Activated CD8-positive, alpha-beta memory T cell treated with anti-CD3 and anti-CD28 coated beads, Interleukin-2, amount 50 U/mL, for 24 hours (primary cell): ENCODE results near the gene BRAT1.

Source experiments
- DNase-seq: peaks from one replicate; pipeline ENCODE4 v3.0.0-alpha.2; 2020; ENCODE audit errors: extremely low read depth

BRAT1 gene

DNA sequence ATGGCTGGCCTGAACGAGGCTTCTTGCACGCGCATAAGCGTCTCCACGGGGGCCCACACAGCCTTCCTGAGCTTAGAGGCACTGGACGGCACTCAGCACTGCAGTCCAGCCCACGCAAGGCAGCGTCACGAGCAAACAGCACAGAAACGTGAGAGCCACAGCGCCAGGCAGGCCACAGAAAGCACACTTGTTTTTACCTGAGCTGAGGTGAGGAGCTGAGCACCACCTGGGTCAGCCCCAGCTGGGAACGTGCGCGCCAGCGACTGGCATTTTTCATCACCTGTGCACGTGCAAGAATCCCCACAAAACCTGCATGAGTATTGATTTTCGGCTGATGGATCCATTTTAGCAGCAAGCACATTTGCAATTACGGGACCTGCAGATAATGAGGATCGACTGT is 30.1 kb upstream of the BRAT1 start:
- no peak for DNase-seq

DNA sequence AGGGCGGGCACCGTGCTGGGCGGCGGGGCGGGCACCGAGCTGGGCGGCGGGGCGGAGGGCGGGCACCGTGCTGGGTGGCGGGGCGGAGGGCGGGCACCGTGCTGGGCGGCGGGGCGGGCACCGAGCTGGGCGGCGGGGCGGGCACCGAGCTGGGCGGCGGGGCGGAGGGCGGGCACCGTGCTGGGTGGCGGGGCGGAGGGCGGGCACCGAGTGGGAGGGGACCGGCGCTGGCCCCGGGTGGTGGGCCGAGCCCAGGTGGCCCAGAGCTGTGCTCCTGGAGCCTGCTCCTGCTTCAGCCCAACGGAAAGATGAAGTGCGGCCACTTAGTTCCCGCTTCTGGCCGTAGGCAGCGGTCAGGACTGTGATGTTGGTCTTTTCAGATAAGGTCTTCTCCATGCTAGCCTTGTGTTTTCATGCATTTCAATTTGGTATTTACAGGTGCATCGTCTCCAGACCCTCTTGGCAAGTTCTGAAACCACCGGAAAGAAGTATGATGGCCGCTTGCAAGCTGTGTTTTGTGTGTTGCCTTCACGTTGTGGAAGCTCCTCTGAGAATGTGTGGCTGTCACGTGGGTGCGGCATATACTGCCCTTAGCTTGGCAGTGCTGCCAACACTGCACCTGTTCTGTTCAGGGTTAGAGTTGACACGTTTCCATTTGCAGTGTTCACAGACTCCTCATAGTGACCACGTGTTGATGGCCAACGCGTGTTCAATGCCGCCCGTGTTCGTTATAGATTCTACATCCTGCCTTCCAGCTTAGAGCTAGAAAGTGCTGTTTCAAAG is 28.7 kb upstream of the BRAT1 start:
- no peak for DNase-seq

DNA sequence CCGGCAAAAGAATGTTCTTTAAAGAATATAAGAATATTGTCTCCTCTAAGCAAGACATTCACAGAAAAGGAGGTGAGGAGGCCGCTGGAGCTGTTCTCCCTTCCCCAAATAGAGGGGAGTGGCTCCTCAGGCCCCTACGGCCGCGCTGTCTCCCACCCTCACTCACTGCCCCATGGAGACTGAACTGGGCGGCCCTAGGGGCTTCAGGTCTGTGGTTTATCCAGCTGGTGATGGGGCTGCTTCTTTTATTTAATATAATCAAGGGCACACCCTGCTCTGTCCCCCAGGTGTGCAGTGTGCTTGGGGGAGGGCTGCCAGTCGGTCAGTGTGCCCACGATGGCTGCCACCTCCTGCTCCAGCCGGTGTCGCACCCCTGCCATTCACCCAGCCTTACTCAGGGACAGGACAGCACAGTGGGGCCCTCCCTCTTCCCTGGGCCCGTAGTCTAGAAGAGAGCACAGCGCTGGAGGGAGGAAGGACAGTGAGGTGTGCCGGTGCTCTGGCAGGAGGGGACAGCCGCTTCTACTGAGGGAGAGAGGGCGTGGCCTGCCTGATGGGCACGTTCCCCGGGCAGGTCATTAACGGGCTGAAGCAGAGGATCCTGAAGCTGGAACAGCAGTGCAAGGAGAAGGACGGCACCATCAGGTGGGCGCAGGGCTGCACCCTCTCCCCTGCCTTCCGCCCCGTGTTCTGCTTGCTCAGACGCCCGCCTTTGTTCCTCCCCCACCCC is 26.8 kb upstream of the BRAT1 start:
- no peak for DNase-seq

DNA sequence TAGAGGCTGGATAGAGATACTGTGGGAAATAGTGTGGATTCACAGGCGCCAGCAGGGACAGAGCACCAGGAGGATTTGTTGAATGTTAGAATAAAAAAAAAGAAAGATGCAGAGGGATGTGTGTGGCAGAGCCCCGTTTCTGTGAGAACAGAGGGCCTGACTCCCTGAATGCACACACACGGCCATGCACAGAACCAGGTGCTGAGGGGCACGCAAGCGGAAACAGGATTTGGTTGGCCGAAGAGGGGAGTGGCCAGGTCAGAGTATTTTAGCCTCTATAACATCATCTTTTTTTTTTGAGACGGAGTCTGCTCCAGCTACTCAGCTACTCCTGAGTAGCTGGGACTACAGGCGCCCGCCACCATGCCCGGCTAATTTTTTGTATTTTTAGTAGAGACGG is 25.3 kb upstream of the BRAT1 start:
- no peak for DNase-seq

DNA sequence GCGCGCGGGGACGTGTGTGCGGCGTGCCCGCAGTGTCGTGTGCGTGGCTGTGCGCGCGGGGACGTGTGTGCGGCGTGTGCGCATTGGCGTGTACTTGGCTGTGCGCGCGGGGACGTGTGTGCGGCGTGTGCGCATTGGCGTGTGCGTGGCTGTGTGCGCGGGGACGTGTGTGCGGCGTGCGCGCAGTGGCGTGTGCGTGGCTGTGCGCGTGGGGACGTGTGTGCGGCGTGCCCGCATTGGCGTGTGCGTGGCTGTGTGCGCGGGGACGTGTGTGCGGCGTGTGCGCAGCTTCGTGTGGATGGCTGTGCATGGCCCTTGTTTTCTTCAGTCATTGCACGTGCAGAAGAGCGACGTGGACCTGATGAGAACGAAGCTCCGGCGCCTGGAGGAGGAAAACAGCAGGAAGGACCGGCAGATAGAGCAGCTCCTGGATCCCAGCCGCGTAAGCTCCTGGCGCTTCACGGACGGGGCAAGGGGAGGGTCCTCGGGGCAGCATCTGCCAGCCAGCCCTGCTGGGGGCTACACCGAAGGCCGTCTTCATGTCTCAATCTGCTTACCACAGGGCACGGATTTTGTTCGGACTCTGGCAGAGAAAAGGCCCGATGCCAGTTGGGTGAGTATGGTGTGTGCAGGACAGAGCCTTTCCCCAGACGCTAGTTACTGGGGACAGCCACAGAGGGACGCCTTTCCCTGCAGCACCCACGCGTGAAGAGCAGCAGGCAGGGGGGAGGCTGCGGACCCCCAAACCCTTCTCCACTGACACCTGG is 22.8 kb upstream of the BRAT1 start:
- no peak for DNase-seq

DNA sequence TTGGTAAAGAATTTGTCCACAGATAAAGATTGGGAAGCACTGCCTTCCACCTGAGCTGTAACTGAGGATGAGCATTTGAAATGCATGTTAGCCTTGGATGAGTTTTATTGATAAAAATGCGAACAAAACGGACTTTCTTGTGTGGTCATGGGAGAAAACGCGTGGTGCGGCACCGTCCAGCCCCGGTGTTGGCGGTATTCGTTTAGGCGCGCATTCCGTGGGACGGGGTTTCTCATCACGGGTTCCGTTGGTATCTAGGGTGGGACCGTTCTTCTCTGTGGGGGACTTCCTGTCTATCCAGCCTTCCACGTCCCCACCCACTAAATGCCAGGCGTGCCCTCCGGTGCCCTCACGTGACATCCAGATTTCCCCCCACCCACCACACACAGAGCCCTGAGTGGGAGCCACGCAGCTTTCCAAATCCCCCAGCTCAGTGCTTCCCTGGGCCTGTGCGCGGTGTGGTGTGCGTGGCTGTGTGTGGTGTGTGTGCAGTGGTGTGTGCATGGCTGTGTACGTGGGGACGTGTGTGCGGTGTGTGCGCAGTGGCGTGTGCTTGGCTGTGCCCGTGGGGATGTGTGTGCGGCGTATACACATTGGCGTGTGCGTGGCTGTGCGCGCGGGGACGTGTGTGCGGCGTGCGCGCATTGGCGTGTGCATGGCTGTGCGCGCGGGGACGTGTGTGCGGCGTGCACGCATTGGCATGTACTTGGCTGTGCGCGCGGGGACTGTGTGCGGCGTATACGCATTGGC is 21.6 kb upstream of the BRAT1 start:
- DNase-seq, result no peak

DNA sequence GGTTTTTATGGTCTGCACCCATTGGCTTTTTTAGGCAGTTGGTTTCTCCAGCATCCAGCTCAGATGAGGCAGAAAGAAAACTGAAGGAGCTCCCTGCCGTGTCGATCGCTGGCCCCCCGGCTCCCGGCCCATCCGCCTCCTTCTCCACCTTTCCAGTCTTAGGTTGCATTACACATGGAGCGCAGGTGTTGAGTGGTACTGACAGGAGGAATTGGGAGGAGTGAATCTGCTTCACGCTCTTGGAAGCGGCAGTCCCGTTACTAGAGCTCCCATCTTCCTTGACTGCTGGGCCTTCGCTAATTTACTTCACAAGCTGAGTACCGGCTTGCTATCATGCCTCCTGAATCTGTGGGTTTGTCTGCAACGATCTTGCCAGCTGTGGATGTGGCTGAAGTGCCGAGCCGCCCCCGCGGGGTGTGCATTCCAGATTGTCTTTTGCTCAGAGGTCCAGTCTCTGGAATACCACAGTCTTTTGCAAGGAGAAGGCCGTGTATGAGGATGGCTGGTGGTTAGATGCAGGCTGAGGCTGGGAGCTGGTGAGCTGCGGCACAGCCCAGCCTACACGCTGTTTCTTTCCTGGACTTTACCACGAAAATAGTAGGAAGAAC is 20.5 kb upstream of the BRAT1 start:
- DNase-seq, result no peak

DNA sequence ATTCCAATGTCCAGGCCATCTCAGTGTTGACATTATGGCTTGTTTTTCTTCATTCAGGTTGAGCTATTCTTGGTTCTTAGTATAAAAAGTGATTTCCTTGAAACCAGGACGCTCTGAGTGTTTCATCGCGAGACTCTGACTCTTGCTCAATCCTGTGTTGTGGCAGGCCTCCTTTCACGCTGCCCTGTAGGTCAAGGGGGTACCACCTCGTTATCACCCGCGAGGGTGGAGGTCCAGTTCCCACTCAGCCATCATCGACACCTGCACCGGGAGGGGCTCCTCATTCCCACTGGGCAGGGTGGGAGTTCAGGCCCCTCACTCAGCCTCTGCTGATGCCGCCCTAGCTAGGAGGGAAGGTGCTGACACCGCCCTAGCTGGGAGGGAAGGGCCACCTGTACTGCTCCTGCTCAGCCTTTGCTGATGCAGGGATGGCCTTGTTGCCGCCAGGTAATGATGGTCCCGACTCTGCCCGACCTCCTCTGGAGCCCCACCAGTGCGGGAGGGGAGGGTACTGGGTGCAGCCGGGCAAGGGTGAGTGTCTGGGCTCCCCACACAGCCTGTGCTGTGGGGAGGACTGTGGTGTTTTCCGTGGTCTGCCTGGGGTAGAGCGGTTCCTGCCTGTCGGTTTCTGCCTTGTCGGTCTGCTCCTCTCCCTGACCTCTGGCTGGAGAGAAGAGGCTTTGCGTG is 19.9 kb upstream of the BRAT1 start:
- no peak for DNase-seq

DNA sequence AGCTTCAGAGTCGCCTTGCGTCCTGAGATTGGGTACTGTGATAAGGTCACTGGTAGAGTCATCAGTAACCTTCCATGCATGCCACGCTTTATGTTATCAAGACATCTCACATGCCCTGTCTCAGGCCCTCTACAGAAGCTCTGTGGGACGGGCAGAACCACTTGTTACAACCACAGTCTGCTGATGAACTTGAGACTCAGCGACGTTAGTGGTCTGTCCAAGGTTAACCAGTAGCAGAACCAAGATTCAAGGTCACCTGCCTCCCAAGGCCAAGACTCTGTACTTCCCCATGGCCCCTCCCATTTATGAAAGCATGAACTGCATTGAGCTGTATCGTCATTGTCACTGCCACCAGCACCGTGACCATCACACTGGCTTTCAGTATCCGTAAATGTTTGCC is 18.4 kb upstream of the BRAT1 start:
- no peak for DNase-seq

DNA sequence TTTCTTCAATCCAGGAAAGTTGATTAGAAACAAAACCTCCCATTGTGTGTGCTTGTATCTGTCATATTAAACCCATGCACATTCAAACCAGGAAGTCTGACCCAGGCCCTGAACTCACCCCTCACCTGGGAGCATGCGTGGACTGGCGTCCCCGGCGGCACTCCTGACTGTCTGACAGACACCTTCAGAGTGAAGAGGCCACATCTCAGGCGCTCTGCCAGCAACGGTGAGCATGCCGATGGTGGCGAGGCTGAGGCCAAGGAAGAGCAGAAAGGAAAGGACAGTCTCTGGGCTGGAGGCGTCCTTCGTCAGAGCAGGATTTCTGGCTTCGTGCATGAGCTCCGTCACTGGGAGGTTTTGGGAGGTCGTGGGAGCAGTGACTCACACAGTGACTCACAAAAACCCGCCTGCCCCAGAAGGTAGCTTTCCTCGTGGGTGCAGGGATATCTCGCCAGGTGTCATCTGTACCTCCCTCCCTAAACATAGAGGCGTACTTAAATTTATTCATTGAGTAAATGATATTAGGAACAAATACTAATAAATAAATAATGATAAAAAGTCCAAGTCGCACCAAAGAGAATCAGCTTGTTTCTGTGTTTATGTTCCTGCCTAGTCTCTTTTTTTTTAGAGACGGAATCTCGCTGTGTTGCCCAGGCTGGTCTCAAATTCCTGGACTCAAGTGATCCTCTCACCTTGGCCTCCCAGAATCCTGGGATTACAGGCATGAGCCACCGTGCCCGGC is 16.9 kb upstream of the BRAT1 start:
- DNase-seq, result no peak

DNA sequence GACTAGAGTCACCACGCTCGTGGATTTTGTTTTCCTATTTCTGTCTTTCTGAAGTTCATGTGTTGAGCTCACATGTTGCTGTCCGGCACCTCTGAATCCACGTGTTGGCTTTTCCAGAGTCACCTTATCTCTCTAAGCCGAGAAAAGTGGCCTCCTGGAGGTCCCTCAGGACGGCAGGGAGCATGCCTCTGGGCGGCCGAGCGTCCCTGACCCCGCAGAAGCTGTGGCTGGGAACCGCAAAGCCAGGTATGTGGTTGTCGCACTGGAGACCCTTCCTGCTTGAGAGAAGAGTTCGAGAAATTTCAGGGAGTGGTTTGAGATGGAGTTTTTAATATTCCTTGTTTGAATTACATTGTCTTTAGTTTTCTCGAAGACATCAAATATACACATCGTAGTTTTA is 16.1 kb upstream of the BRAT1 start:
- DNase-seq, result no peak

DNA sequence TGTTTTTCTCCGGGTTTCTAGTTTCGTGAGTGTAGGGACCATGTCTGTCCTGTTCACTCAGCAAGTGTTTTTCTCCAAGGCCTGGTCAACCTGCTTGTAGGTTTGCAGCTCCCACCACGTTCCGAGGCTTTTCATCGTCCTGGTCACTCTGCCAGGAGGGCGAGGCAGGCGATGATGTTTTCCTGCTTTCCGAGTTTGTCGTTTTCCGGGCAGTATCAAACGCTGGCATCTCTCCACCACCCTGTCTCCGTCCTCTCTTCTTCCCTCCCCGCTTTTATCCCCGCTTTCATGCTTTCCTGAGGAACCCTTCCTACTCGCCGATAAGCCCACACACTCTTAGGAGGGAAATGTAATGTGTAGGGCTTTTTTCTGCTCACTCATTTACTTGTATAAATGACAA is 14.7 kb upstream of the BRAT1 start:
- DNase-seq, result no peak

DNA sequence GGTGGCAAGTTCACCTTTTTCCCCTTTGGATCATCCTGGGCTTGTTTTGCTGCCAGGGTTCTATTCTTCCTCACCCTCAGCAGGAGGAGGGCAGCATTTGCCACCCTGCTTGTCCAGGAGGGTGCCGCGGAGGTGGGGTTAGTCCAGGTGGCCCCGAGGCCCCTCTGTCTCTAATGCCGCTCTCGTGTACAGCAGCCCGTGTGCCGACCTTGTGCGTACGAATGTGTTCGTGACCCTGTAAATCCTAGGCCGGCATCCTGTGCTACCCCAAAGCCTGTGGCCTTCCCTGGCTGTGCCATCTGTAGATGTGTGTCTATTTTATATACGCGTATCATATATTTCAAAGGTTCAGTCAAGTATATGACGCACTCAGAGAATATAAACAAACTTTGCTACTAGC is 14.1 kb upstream of the BRAT1 start:
- DNase-seq, result no peak

DNA sequence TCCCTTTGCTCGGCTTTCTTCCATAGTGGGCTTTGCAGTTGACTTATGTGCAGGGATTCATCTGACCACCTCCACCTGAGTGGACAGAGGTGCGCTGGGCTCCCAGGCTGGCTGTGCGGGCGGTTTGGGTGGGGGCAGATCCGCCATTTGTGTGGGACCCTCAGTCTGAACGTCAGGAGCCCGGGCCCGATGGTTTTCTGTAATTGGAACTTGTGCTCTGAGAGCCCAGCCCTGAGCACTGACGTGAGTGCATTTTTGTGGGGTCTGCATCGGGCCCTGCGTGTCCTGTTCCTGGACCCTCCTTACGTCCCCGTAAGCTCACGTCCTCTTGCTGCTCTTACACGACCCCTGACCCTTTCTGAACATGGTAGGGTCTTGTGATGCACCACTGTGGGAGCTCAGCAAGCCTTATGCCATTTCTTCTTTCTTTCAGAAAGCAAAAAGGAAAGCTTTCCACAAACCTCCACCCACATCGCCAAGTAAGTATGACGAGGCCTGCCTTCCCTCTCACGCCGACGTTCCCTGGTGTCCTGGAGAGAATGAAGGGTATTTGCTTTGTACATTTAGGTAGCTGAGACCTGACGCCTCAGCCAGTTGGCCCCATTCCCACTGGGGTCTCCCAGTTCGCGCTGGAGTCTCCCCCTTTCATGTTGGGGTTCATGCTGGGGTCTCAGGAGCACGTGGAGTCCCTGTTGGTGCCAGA is 13.3 kb upstream of the BRAT1 start:
- no peak for DNase-seq

DNA sequence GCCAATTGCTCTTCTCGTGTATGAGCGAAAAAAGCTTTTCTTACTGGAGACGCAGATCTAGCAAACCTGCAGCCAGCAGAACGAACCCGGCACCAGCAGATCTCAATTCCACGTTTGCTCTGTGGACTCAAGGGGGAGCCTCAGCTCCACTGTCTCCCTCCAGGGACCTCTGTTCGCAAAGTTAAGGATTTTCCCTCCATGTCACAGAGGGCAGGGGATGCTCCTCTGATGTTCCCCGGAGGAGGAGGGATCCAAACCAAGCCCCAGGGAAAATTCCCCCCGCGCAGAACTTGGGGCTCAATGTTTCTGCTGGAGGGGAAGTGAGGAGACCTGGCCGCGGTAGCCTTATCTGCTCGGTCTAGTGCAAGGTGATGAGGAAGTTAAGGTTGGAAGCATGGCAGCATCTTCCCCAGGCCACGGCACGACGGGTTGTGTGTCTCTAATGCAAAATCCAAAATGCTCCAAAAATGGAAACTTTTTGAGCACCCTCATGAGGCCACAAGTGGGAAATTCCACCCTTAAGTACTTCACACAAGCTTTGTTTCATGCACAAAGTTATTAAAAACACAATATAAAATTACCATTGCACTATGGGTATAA is 12.5 kb upstream of the BRAT1 start:
- DNase-seq, result no peak

DNA sequence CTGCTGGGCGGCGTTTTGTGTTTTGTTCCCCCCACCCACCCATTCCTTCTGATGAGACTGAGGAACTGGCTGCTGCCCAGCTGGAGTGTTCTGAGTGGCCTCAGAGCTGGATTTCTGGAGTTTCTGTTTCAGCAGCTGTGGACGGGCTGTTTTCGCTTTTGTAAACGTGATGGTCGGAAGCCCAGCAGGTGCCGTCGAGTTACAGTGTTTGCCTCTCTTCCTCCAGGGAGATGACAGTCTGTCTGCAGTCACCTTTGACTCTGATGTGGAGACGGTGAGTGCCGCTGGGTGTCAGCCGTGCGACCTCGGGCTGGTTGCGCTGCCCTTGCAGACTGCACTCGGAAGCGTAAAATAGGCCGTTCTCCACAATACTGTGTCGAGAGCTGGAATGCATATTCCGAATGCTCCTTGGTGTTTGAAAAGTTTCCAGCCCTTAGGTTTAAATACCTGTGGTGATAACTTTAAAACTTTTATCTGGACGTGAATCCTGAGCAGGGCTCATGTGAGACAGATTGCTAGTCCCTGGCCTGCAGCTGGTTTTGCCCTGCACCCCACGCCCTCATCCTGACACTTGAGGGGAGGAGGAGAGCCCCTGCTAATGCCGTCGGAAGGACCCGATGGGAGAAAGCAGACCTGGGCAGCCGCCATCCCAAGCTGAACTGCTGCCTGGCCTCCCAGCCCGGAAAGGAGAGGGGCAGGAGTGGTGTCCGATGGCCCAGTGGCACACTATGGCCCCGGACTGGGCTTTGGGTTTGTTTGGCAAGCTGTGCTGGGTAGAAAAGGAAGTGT is 11.8 kb upstream of the BRAT1 start:
- no peak for DNase-seq

DNA sequence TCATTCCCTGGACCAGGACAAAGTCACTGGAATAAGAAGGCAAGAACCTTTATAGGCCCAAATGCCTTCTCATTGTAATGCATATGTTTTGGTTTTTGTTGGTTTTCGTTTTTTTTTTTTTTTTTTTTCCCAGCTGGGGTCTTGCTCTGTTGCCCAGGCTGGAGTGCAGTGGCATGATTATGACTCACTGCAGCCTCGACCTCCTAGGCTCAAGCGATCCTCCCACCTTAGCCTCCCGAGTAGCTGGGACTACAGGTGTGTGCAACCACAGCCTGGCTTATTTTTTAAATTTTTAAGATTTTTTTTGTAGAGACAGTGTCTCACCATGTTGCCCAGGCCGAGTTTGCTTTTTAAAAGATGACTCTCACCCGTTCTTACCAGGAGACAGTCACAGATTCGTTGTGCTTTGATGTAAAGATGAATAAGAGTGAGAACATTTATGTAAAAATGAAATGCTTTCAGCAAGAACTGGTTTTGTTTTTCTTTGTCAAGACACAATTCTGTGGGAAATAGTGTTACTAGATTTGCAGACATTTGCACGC is 11.1 kb upstream of the BRAT1 start:
- no peak for DNase-seq

DNA sequence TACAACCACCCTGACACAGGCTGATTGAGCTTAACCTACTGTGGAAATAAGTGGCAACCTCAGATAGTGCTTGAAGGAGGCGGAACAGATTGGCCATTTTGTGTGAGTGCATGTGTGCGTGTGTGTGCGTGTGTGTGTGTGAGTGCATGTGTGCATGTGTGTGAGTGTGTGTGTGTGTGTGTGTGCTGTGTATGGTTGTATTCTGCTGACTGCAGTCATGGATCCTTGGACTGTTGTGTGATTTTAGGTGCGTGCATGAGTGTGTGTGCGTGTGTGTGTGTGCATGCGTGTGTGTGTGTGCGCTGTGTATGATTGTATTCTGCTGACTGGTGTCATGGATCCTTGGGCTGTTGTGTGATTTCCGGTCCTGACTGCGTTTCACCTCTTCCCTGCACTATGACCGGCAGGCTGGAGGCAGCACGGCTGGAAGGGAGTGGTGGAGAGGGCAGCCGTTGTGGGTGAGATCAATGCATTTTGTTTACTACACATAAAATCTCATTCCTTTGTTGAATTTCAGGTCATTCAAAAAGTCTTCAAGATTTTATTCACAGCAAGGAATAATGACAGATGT is 9.7 kb upstream of the BRAT1 start:
- DNase-seq, result no peak
